HG03175 (cell line): ENCODE data around the gene IMP4.

Experiments
- ATAC-seq: cut with Tn5 transposase; IDR thresholded peaks from one replicate; pipeline ENCODE4 v1.9.1; 2021; ENCODE audit warnings: mild to moderate bottlenecking, moderate library complexity; ENCODE audit not compliant: unreplicated experiment

IMP4 gene

DNA sequence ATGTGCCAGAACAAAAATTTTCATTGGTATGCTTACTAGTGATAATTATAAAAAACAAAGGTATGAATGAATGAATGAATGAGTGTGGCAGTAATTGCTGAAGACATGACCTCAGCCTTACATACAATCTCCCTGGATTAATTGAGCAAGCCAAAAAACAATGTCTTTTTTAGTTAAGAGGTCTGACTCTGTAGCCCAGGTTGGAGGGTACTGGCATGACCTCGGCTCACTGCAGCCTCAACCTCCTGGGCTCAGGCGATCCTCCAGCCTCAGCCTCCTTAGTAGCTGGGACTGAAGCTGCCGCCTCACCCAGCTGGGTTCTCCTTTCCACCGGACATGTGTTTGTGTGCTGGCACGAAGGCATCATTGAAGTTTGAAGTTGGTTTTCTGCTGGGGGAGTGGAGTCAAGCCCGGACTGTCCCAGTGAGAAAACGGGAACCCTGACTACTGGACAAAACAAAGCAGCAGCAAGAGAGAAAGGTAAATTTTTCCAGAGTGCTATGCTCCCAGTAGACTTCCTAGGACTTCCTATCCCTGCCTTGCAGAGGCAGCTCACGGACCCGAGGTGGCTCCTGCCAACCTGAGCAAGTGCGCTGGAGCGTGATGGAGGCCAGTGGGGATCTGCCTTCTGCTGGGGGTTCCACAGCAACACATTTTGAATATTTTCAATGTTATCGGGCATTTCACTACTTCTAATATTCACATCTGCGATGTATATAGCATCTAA is 6.4 kb upstream of the IMP4 start:
- ATAC-seq, result no peak

DNA sequence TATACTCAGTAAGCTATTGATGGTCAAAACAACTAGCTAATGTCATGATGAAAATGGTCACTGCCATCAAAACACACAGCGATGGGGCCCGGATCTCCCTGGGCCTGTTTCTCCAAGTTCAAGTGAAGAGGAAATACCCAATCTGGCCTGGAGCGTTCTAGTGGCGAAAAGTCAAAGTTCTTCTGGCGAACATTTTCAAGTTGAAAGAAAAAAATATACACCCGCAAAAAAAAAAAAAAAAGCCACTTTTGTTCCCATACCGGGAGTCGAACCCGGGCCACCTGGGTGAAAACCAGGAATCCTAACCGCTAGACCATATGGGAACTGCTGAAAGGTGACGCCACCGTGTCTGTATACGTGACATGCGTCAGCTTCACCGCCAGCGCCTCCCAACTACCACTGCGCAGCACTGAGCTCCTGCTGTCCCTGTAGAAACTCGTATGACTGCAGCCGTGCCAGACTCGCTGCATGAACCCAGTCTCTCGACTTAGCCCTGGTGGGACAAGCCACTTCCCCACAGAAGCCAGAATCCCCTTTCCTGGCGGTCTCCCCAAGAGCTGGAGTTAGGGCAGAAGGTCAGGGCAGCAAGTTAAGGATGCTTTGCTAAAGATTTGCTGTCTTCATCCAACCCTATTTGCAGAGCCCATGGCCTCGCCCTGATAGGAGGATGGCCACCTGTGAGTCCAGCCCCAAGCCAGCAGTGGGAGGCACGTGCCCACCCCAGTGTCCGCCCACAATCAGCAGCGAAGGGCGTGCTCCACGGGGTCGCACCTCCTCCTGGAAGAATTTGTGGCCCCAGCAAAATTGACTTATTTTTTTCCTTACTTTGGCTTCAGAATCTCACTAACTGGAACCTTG is 5.6 kb upstream of the IMP4 start:
- ATAC-seq, result no peak

DNA sequence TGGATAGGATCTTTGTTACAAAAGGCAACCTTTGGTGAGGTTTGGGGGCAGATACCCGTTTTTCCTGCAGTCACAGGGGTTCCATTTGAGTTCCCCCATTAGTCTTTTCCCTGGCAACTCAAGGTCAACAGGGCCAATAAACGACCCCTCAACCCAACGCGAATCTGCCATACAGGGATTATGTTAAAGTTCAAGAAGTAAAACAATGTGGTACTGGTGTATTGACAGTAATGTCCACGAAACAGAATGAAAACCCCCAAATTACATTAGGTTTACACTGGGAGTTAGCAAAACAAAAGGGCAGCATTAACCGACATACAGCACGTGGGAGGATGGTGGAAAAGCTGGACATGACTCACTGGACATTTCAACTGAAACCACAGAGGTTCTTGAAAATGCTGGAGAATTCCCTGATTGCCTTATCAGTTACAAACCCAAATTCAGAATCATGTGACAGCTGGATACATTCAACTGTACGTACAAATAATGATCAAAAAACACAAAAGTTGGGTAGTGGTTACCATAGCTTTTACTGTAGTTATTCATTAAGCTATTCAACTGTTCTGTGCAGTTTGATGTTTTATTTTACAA is 4.9 kb upstream of the IMP4 start:
- no peak for ATAC-seq

DNA sequence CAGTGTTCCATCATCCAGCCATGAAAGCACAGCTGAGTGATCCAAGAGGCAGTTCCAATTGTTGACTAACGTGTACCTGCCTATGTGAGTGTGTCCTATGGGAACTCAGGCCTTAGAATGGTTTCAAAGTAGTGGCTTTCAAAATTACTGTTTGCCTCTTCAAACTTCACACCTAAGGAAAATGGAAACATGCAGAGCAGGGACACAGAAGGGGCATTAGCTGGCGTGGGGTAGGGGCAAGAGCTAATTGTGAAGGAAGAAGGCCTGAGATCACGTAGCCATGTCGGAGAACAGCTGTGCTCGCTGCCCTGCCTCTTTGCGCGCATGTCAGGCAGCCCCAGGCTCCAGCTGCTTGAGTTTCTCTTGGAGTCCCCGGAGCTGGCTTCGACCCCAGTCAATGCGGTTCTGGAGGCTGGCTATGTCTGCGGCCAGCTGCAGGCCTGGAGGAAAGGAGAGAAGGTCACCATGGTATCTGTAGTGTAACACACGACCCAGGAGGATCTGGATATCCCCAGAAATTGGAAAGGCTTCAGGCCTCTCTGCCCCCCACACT is 3.8 kb upstream of the IMP4 start:
- ATAC-seq, result no peak

DNA sequence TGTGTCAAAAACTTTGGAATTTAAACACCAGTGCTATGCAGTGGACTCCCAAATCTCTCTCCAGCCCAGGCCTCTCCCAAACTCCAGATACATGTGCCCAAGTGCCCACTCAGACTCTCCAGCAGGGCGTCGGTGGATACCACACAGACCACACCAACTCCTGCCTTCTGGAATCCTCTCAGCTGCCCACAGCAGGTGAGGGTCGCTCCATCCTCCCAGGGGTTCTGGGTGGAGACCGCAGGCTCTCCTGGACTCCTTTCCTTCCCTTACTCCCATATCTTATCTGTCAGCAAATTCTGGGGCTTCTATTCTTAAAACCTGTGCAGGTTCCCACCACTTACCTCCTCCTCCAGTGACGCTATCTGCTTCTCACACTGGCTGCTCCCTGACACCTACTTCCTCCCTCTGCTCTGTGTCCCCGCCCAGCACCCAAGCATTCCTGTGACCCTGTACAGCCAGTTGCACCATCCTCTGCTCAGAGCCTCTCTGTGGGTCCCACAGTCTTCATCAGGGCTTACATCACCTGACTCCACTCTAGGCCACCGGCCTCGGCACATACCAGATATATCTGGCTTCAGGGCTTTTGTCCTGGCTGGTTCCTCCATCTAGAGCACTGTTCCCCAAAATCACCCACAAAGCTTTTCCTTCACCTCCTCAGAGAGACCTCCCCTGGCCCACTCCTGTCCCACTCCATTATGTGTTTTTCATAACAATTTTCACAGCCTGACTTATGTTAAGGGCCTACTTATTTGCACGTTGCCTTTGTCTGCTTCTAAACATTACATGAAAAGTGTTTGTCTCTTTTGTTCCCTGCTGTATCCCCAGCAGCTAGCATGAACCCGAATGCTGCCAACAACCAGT is 2.6 kb upstream of the IMP4 start:
- no peak for ATAC-seq

DNA sequence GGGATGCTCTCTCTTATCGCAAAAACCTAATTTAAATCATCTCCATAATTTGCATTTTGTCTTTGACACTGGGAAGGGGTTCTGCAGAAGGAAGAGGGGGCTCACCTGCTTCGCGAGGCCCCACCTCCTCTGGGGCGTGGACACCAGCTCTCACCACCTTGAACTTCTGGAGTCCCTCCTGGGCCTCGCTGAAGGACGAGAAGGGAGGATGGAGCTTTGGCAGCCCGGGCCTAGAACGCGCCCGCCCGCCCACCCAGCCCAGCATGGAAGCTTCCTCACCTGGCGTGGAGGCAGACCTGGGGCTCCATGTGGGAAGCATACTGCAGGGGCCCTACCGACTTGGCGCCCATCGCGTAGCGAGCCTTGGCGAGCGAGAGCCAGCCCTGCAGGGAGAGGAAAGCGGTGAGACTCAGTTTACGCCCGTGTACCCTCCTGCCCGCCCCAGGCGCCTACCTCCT is 1.1 kb upstream of the IMP4 start:
- peak; percentile 1 for ATAC-seq

DNA sequence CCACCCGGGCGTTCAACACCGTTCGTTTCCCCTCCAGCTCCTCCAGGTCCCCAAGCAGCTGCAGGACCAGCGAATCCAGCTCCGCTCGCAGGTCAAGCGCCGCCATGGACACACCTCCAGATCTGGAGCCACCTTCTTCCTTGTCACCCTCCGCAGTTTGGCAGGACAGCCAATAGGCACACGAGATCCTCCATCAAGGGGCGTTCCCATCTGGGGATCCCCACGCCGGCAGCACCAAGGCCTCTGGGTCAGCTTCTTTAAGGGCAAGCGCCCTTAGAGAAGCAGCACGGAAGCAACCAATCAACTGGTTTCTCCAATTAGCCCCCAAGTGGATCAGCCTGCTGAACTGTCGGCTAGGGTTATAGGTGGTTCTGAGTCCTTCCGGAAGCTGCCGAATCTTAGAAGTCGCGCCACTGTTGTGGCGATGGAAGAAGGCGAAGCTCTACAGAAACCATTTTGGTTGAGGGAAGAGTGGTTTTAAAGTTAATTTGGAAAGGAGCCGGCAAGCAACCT is 621 bp upstream of the IMP4 start:
- peak; percentile 74 for ATAC-seq

DNA sequence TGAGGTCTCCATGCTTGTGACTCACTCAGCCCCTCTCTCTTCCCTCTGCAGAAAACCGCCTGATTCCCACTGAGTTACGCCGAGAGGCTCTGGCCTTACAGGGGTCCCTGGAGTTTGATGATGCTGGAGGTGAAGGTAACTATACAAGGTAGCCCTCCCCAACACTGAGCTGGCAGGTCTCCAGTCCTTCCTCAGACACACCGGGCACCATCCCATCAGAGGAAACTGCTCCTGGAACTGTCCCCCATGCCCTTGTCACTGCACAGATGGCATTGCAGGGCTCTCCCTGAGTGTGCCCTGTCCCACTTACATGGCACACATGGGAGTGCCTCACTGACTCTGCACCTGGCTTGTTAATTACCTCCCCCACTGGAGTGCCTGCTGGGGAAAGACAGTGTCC is 1.9 kb downstream of the IMP4 start:
- no peak for ATAC-seq

DNA sequence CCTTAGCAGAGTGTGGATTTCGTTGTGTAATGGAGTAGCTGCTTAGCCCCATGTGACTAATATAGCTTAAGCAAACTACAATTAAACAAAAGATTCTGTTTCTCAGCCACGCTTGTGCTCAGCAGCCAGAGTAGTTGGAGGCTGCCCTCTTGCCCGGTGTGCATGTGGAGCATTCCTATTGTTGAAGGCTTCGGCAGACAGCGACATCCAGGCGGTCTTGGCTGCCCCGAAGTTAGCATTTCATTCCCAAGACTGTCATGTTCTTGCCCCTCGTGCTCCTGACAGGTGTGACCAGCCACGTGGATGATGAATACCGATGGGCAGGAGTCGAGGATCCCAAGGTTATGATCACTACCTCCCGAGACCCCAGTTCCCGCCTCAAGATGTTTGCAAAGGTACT is 2.4 kb downstream of the IMP4 start:
- no peak for ATAC-seq

DNA sequence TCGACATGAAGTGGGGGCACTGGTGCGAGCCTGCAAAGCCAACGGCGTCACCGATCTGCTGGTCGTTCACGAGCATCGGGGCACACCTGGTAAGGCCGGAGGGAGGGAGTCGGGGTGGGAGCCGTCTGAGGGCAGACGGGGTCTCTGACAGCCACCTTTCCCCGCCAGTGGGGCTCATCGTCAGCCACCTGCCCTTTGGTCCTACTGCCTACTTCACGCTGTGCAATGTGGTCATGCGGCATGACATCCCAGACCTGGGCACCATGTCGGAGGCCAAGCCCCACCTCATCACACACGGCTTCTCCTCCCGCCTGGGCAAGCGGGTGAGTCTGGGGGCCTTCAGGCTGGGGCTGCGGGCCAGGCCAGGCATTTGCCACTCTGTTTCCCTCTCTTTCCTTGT is 2.9 kb downstream of the IMP4 start:
- no peak for ATAC-seq

DNA sequence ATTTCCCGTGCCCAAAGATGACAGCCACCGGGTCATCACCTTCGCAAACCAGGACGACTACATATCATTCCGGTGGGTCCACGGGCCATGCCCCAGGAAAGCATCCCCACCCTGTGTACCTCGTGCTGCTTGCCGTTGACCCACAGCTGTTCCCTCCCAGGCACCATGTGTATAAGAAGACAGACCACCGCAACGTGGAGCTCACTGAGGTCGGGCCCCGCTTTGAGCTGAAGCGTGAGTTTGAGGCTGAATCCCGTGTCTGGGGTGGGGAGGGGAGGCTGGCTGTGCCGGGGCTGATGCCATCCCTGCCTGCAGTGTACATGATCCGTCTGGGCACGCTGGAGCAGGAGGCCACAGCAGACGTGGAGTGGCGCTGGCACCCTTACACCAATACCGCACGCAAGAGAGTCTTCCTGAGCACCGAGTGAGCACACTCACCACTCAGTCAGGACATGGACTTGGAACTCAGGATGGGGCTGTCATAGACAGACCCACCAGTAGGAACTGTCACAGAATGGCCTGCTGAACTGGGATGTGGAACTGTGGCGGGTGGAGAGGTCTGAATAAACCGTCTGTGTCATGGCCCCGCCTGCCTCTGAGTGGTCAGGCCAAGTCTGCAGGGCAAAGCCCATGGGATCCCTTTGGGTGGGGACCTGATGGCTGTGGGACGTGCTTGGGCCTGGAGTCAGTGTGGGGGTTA is 3.5 kb downstream of the IMP4 start:
- no peak for ATAC-seq

DNA sequence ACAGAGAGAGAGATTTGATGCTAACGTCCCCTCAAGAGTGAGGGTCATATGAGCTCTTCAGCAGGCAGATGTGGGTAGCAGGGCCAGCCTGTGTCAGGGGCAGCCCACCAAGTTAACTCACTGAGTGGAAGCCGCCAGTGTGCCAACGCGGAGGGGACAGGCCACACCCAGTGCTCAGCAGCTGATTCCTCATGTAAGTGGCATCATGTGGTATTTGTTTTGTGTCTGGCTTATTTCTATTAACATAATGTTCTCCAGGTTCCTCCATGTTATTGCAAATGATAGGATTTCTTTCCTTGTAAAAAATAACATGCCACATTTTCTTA is 4.0 kb downstream of the IMP4 start:
- ATAC-seq, result no peak

DNA sequence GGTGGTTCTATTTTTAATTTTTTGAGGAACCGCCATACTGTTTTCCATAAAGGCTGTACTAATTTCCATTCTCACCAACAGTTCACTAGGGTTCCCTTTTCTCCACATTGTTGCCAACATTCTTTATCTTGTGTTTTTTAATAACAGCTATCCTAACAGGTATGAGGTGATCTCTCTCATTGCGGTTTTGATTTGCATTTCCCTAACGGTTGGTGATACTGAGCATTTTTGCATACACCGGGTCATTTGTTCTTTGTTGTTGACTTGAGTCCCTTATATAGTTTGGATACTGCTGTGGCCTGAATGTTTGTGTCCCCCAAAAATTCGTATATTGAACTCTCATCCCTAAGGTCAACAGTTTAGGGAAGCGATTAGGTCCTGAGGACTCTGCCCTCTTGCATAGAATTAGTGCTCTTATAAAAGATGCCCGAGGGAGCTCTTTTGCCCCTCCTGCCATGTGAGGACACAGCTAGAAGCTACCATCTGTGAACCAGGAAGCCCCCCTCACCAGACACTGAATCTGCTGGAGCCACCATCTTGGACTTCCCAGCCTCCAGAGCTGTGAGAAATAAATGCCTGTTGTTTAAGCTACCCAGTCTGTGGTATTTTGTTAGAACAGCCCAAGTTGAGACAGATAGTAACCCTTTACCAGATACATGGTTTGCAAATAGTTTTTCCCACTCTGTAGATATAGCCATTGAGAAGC is 4.7 kb downstream of the IMP4 start:
- ATAC-seq, result no peak

DNA sequence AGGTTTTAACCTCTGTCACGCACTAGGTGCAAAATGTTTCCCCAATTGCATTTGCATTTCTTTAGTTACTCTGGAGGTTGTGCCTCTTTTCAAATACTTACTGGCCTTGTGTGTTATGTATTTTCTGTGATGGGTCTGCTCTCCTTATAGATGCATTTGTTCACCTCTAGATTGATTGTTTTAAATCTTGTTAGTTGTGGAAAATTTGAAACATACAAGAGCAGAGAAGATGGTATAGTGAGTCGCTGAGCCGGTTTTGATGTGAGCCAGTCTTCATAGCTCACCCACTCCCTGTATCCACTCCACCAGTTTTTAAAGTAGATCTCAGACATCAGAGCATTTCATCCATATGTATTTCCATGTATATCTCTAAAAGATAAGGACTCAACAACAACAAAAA is 6.5 kb downstream of the IMP4 start:
- ATAC-seq, result no peak

DNA sequence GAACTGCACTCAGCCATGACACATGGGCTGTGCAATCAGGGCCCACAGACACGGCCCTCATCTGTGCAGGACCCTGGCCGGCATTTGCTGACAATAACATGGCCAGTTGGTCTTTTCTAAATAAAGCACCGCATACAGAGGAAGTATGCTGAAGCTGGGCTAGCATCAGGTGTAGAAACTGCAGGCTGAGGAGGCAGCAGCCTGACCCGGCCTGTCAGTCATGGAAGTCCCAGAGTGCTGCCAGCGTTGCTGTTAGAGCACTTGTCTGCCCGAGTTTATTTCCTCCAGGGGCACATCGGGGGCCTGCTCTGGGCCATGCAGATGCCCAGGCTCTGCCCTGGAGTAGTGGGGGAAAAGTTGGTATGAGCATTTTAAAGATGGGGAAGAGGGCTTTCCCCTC is 9.0 kb downstream of the IMP4 start:
- no peak for ATAC-seq

DNA sequence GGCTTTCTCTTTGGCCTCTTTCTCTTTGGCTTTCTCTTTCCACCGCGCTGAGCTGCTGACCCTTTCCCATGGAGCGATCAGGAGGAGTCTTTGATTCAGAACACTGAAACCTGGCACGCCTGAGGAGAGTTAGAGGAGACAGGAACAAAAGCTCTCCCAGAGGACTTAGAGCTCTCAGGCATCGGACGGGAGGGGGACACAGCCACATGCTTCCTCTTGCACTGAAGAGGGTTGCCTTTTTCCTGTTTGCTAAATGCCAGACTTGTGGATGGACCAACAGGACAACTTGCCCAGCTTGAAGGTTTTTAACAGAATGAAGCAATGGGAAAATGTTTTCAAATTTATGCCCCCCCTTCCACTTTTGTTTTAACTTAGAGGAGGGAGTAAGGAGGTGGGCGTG is 9.5 kb downstream of the IMP4 start:
- ATAC-seq, result no peak

DNA sequence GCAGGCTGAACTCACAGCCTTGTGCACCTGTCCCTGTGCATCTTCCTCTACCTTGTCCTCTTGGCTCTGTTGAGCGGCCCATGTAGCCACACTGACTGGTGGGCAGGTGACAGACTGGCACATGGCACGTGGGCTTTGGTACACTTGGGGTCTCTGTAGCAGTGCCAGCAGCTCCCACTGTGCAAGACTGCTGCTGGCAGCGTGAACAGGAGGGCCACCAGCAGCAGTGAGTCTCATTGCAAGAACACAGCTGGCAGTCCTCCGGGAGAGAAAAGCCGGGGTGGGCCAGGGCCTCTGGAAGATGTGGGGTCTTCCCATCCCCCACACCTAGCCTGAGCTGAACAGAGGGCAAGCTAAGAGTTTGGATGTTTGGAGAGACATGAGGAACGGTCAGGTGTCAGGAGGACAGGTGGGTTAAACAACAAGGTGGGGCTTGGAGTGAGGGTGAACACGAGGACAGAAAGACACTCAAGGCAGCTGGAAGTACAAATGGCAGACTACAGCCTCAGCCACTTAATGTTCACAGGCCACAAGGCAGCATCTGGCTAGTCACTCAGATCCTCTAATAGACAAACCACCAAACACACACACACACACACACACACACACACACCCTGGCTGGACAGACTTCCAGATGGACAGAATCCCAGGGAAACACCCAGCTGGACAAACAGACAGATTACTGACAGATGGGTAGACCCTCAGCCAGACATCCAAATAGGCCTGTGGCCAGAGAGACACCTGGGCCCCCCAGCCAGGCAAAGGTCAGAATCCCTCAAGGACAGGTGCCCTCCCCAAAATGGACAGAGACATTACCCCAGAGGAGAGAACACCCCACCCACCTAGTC is 10.8 kb downstream of the IMP4 start:
- no peak for ATAC-seq

DNA sequence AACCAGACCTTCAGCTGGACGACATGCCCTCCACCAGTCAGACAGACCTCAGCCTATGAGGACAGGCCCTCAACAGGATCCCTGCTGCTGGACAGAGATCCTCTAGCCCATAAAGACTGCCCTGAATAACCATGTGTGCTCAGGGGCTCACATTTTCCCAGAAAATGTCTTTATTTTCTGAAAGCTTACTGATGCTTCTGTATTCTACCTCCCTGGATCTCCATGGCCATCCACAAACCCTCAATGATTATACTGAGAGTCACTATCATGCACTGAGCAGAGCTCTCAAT is 11.4 kb downstream of the IMP4 start:
- no peak for ATAC-seq

DNA sequence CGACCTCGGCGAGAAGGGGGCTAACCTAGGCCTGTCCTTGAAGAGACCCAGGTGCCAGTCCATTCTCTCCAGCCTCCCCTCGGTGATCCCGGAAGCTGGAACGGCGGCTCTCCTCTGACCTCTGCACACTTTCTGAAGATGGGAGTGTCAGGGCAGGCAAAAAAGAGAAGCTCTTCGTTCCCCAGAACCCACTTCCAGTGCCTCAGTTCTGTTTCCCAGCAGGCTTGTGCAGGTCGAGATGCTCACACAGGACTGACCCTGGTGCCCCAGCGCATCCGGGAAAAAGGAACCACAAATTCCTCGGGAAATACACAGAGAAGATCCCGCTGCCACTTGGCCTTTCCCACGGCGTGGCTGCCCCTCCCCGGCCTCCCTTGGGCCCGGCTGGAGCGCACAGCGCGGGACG is 12.5 kb downstream of the IMP4 start:
- no peak for ATAC-seq
